Globus pallidus (tissue), 1 donor: ENCODE measurements around the gene GSTA4.

Experiments
- DNase-seq: peaks from one replicate; pipeline ENCODE4 v3.0.0-alpha.2; 2015; ENCODE audit warnings: low spot score

The GSTA4 gene

GRCh38 chr6:52995089-52995912 is at the start of gene GSTA4:
Gene GSTA4 (minus strand): TSS chr6:52995284. CDS start chr6:52994243, 1,041 bp downstream.
- peak; percentile 99 for DNase-seq

GRCh38 chr6:53044572-53044971 is 49.5 kb upstream of the GSTA4 start:
- no peak for DNase-seq

GRCh38 chr6:53044071-53044470 is 49.0 kb upstream of the GSTA4 start:
- DNase-seq = no peak

- no peak for DNase-seq
Measured at GRCh38 chr6:53043581-53043980, 48.5 kb upstream of the GSTA4 start.

- no peak for DNase-seq
Measured at GRCh38 chr6:53042112-53042511, 47.0 kb upstream of the GSTA4 start.

GRCh38 chr6:53041356-53041755 is 46.3 kb upstream of the GSTA4 start:
- no peak for DNase-seq

- DNase-seq = no peak
Measured at GRCh38 chr6:53038596-53038995, 43.5 kb upstream of the GSTA4 start.

- no peak for DNase-seq
Measured at GRCh38 chr6:53038141-53038540, 43.1 kb upstream of the GSTA4 start.

GRCh38 chr6:53035549-53036213 is 40.6 kb upstream of the GSTA4 start:
- DNase-seq = no peak

- DNase-seq = no peak
Measured at GRCh38 chr6:53033764-53034163, 38.7 kb upstream of the GSTA4 start.

- DNase-seq = peak; percentile 88
Measured at GRCh38 chr6:53032849-53033248, 37.8 kb upstream of the GSTA4 start.

GRCh38 chr6:53031281-53031680 is 36.2 kb upstream of the GSTA4 start:
- DNase-seq = peak; percentile 69

- no peak for DNase-seq
Measured at GRCh38 chr6:53029761-53030160, 34.7 kb upstream of the GSTA4 start.

- no peak for DNase-seq
Measured at GRCh38 chr6:53029257-53029656, 34.2 kb upstream of the GSTA4 start.

- DNase-seq = no peak
Measured at GRCh38 chr6:53028467-53028866, 33.4 kb upstream of the GSTA4 start.

GRCh38 chr6:53027131-53027718 is 32.1 kb upstream of the GSTA4 start:
- DNase-seq = no peak

GRCh38 chr6:53026526-53026925 is 31.4 kb upstream of the GSTA4 start:
- no peak for DNase-seq

GRCh38 chr6:53023323-53023722 is 28.2 kb upstream of the GSTA4 start:
- DNase-seq = peak; percentile 92

- DNase-seq = no peak
Measured at GRCh38 chr6:53020005-53020744, 25.1 kb upstream of the GSTA4 start.

GRCh38 chr6:53018446-53018845 is 23.4 kb upstream of the GSTA4 start:
- no peak for DNase-seq

- no peak for DNase-seq
Measured at GRCh38 chr6:53015486-53015885, 20.4 kb upstream of the GSTA4 start.

GRCh38 chr6:53014744-53015143 is 19.7 kb upstream of the GSTA4 start:
- DNase-seq = no peak
